DND-41 (cell line): ENCODE measurements around the gene NOX4.
"Not testable (repeated sequence)": the region's sequence is repeated elsewhere in the genome, so short reads cannot be mapped to it uniquely, and the experiment has no call there.

Experiments used
- CTCF ChIP-seq: IDR thresholded peaks from 2 replicates; pipeline ENCODE4 v1.5.1; 2012; ENCODE audit warnings: borderline replicate concordance, low read length, moderate library complexity, mild to moderate bottlenecking; ENCODE audit not compliant: poor library complexity, severe bottlenecking; ENCODE audit errors: extremely low read depth
- EZH2 ChIP-seq: IDR thresholded peaks from 3 replicates; pipeline ENCODE4 v1.6.1; 2012; ENCODE audit warnings: borderline replicate concordance, low read depth, mild to moderate bottlenecking, moderate library complexity, low read length, inconsistent platforms; ENCODE audit not compliant: severe bottlenecking

GRCh38 chr11:89379976-89380771, 111.0 kb downstream of the NOX4 start:
- not testable (repeated sequence) for TF ChIP-seq CTCF, EZH2
